K562 (cell line): ENCODE measurements around the gene RPL26. TPM values are rescaled to one million over a fixed set of nuclear protein-coding genes. Genes with fewer than 3 reads are reported as not detected.

Experiments
- MYBL2 ChIP-seq, 2 experiments: fragments of 450-650 bp in 1 of 2; sonication (generic) in 1 of 2; formaldehyde crosslinking in 1 of 2; IDR thresholded peaks; 2 replicates each; pipeline versions ENCODE4 v1.6.1 to v1.8.1; 2017 to 2022; ENCODE audit warnings: borderline replicate concordance in 1 of 2, inconsistent platforms in 1 of 2, low read depth in 1 of 2, mild to moderate bottlenecking in 1 of 2, missing genetic modification reagents in 1 of 2, moderate library complexity in 1 of 2
- ZNF41 ChIP-seq: fragments of 250-450 bp; sonication (Bioruptor Pico); conservative IDR thresholded peaks from 2 replicates; pipeline ENCODE4 v1.4.0; 2020; ENCODE audit warnings: mild to moderate bottlenecking
- polyA plus RNA-seq, 8 experiments: library from polyadenylated mRNA; depleted of rRNA in 4 of 8; stranded (reverse) in 5 of 8; unstranded in 3 of 8; fragments of >200 nt; fragmentation: Nextera tagmentation in 2 of 8; fragmentation: Illumina TruSeq in 1 of 8; extraction: Ambion mirVana in 2 of 8; extraction: Trizol in 1 of 8; gene quantifications; 2 replicates each; pipeline versions ENCODE4 v1.2.1 to v1.2.3, GENCODE V29; 2011 to 2014; ENCODE audit warnings: inconsistent platforms in 1 of 8, missing spikeins in 1 of 8
- total RNA-seq, 7 experiments: library from RNA; depleted of rRNA in 6 of 7; stranded (reverse); fragments of >200 nt in 6 of 7; fragmentation: Illumina TruSeq in 2 of 7; extraction: Trizol in 2 of 7; gene quantifications; 2 replicates each; pipeline versions ENCODE4 v1.2.1 to v1.2.3, GENCODE V29; 2011 to 2021; ENCODE audit warnings: low replicate concordance in 1 of 7
- TF ChIP-seq, protein P1 (sequence below): sonication (generic); formaldehyde crosslinking; IDR thresholded peaks from 2 replicates; pipeline ENCODE4 v1.8.0; 2022; ENCODE audit warnings: mild to moderate bottlenecking, missing genetic modification reagents
- TF ChIP-seq, protein P2 (sequence below), 2 experiments: fragments of 450-650 bp in 1 of 2; sonication (generic) in 1 of 2; formaldehyde crosslinking in 1 of 2; IDR thresholded peaks; 2 replicates each; pipeline versions ENCODE4 v1.7.1 to v1.9.0; 2016 to 2022; ENCODE audit warnings: inconsistent platforms in 1 of 2, mild to moderate bottlenecking in 1 of 2, missing genetic modification reagents in 1 of 2
- TF ChIP-seq, protein P3 (sequence below), 2 experiments: IDR thresholded peaks; 2 replicates each; pipeline ENCODE4 v1.6.1; 2011; ENCODE audit warnings: borderline replicate concordance in 1 of 2, control low read depth in 1 of 2, low read depth in 1 of 2, low read length in 1 of 2, mild to moderate bottlenecking in 1 of 2, mixed read lengths in 1 of 2, moderate library complexity in 1 of 2; ENCODE audit not compliant: insufficient read depth in 1 of 2, insufficient read length in 1 of 2, poor library complexity in 1 of 2, severe bottlenecking in 1 of 2; ENCODE audit errors: extremely low read depth in 1 of 2
- TF ChIP-seq, protein P4 (sequence below): IDR thresholded peaks from 2 replicates; pipeline ENCODE4 v1.6.1; 2011; ENCODE audit warnings: borderline replicate concordance, low read depth, mild to moderate bottlenecking, moderate library complexity, low read length; ENCODE audit not compliant: insufficient read depth, poor library complexity, severe bottlenecking

The RPL26 gene
- total and polyA plus RNA-seq, 9 of the 15 experiments (the other 6 are each of a cell fraction or from before 2014, with no cell fraction given) = 1,474 to 4,074 (median 2,904) TPM

DNA sequence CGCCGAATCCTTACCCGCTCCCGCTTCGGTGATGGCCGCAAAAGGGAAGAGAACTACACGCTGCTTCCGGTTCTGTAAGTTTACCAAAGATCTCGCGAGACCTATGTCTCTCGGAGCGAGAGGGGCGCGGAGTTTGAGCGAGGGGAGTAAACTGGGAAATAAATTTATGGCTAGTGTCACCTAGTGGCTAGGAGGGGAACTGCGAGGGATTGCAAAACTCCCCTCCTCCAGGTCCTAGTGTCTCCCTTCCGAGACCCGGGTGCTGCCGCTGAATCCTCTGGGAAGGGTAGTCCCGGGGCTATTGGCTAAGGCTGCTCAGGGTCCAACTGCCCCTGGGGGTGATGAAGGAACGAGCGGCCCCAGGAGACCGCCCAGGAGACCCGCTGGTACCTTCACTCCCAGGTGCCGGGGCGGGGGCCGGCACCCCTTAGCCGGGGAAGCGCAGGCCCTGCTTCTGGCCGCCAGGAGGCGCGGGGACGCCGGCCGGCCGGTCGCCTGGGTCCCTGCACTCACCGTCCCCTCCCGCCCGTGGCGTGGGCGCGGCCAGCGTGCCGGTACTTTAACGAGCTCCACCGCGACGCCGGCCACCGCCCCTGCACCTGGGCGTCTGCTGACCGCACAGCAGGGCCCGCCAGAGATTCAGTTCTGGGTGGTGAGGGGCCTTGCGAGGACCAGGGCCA, at the start of gene RPL26 (continued):
- TF ChIP-seq, protein P1, sequence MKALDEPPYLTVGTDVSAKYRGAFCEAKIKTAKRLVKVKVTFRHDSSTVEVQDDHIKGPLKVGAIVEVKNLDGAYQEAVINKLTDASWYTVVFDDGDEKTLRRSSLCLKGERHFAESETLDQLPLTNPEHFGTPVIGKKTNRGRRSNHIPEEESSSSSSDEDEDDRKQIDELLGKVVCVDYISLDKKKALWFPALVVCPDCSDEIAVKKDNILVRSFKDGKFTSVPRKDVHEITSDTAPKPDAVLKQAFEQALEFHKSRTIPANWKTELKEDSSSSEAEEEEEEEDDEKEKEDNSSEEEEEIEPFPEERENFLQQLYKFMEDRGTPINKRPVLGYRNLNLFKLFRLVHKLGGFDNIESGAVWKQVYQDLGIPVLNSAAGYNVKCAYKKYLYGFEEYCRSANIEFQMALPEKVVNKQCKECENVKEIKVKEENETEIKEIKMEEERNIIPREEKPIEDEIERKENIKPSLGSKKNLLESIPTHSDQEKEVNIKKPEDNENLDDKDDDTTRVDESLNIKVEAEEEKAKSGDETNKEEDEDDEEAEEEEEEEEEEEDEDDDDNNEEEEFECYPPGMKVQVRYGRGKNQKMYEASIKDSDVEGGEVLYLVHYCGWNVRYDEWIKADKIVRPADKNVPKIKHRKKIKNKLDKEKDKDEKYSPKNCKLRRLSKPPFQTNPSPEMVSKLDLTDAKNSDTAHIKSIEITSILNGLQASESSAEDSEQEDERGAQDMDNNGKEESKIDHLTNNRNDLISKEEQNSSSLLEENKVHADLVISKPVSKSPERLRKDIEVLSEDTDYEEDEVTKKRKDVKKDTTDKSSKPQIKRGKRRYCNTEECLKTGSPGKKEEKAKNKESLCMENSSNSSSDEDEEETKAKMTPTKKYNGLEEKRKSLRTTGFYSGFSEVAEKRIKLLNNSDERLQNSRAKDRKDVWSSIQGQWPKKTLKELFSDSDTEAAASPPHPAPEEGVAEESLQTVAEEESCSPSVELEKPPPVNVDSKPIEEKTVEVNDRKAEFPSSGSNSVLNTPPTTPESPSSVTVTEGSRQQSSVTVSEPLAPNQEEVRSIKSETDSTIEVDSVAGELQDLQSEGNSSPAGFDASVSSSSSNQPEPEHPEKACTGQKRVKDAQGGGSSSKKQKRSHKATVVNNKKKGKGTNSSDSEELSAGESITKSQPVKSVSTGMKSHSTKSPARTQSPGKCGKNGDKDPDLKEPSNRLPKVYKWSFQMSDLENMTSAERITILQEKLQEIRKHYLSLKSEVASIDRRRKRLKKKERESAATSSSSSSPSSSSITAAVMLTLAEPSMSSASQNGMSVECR (CRISPR knock-in tag) = peak; percentile 66; the same call in 1 of the 2 replicates
- TF ChIP-seq, protein P2, sequence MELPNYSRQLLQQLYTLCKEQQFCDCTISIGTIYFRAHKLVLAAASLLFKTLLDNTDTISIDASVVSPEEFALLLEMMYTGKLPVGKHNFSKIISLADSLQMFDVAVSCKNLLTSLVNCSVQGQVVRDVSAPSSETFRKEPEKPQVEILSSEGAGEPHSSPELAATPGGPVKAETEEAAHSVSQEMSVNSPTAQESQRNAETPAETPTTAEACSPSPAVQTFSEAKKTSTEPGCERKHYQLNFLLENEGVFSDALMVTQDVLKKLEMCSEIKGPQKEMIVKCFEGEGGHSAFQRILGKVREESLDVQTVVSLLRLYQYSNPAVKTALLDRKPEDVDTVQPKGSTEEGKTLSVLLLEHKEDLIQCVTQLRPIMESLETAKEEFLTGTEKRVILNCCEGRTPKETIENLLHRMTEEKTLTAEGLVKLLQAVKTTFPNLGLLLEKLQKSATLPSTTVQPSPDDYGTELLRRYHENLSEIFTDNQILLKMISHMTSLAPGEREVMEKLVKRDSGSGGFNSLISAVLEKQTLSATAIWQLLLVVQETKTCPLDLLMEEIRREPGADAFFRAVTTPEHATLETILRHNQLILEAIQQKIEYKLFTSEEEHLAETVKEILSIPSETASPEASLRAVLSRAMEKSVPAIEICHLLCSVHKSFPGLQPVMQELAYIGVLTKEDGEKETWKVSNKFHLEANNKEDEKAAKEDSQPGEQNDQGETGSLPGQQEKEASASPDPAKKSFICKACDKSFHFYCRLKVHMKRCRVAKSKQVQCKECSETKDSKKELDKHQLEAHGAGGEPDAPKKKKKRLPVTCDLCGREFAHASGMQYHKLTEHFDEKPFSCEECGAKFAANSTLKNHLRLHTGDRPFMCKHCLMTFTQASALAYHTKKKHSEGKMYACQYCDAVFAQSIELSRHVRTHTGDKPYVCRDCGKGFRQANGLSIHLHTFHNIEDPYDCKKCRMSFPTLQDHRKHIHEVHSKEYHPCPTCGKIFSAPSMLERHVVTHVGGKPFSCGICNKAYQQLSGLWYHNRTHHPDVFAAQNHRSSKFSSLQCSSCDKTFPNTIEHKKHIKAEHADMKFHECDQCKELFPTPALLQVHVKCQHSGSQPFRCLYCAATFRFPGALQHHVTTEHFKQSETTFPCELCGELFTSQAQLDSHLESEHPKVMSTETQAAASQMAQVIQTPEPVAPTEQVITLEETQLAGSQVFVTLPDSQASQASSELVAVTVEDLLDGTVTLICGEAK (IDR thresholded peaks at IDR 0.05) = peak; percentile 80
- TF ChIP-seq, protein P2 (CRISPR knock-in tag; IDR thresholded peaks at IDR 0.05) = no peak
- TF ChIP-seq, protein P3, sequence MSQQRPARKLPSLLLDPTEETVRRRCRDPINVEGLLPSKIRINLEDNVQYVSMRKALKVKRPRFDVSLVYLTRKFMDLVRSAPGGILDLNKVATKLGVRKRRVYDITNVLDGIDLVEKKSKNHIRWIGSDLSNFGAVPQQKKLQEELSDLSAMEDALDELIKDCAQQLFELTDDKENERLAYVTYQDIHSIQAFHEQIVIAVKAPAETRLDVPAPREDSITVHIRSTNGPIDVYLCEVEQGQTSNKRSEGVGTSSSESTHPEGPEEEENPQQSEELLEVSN (IDR thresholded peaks at IDR 0.05; ENCODE audit: borderline replicate concordance in 1 of 2, extremely low read depth in 1 of 2, insufficient read depth in 1 of 2, insufficient read length in 1 of 2, low read depth in 1 of 2, low read length in 1 of 2, poor library complexity in 1 of 2, severe bottlenecking in 1 of 2) = peak; percentile 63 to 85
- no peak for TF ChIP-seq ZNF41 (CRISPR knock-in tag)
- TF ChIP-seq MYBL2 (IDR thresholded peaks at IDR 0.05; ENCODE audit: low read depth) = no peak
- no peak for TF ChIP-seq MYBL2 (CRISPR knock-in tag; IDR thresholded peaks at IDR 0.05; ENCODE audit: borderline replicate concordance)
- TF ChIP-seq, protein P4, sequence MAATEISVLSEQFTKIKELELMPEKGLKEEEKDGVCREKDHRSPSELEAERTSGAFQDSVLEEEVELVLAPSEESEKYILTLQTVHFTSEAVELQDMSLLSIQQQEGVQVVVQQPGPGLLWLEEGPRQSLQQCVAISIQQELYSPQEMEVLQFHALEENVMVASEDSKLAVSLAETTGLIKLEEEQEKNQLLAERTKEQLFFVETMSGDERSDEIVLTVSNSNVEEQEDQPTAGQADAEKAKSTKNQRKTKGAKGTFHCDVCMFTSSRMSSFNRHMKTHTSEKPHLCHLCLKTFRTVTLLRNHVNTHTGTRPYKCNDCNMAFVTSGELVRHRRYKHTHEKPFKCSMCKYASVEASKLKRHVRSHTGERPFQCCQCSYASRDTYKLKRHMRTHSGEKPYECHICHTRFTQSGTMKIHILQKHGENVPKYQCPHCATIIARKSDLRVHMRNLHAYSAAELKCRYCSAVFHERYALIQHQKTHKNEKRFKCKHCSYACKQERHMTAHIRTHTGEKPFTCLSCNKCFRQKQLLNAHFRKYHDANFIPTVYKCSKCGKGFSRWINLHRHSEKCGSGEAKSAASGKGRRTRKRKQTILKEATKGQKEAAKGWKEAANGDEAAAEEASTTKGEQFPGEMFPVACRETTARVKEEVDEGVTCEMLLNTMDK = peak; percentile 60
